LoVo (cell line): ENCODE measurements around the gene RCBTB2.

ENCODE experiments used
- DNase-seq: peaks from one replicate; pipeline ENCODE4 v3.0.0-alpha.2; 2016; ENCODE audit warnings: low spot score

RCBTB2 gene

DNA sequence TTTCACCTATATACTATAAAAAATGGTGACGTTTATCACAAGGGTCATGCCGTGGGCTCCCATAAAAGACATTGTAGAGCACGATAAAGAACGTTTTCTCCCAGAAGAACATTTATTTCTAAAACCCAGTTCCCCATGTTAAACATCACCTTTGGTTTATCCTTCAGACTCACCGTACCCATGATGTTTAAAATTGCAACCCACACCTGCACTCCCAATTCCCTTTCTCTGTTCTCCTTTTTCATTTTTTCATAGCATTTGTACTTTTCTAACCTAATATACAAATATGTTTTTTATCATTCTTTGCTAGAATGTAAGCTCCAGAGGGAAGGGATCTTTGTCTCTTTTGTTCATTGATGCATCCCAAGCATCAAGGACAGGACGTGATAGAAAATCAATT, 2.0 kb downstream of the RCBTB2 start:
- DNase-seq, result no peak

DNA sequence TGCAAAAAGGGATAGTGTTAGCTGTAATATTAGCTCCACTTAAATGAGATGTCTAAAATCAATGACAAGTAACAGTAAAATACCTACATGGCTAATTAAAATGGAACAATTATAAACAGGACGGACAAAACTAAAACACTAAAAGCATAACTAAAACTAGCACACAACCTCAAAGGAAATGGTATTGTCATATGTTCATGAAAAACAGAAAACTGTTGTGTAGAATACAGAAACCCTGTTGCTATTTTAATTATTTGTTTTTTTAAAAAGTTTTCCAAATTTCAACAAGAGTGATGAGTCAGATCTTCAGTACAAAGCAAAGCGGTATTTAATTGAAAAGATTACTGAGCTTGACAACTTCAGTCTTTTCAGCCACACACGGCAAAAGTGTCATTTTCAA, 4.2 kb downstream of the RCBTB2 start:
- DNase-seq, result no peak

DNA sequence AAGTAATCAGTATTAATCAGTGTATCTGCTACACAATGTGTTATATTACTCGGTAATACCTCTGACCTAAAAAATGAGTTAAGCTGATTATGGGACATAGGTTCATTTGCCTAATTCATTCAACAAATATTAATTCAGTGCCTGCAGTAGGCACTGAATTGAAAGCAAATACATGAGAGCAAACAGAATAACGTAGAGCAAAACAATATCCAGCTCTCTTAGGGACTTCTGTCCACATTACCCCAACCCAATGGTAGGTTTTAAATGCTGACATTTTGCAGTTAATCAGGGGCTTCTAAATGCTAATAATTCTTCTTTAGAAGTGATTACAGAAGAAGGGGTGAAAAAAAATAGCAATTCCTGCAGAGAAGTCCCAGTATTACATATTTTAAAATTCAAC, 4.9 kb downstream of the RCBTB2 start:
- no peak for DNase-seq

DNA sequence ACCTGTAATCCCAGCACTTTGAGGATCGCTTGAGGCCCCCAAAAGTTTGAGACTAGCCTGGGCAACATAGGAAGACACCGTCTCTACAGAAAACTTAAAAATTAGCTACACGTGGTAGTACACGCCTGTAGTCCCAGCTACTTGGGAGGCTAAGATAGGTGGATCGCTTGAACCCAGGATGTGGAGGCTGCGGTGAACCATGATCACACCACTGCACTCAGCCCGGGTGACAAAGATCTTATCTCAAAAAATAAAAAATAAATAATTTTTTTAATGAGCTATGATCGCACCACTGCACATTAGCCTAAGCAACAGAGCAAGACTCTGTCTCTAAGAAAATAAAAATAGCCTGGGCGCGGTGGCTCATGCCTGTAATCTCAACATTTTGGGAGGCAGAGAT, 6.6 kb downstream of the RCBTB2 start:
- DNase-seq, result no peak

DNA sequence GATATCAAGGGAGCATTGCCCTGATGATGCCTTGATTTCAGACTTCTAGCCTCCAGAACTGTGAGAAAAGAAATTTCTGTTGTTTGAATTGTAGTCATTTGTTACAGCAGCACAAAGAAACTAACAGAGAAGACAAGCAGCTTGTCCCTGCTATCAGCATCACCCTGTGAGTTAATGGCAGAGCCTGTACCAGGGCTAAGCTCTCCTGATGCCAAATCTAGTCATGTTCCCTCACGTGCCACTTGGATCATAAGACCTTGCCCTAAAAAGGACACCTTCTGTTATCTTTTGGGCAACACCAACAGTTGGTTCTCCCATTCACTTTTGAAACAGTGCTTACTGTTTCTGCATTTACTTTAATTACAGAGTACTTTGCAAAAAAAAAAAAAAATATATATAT, 14.8 kb downstream of the RCBTB2 start:
- no peak for DNase-seq

DNA sequence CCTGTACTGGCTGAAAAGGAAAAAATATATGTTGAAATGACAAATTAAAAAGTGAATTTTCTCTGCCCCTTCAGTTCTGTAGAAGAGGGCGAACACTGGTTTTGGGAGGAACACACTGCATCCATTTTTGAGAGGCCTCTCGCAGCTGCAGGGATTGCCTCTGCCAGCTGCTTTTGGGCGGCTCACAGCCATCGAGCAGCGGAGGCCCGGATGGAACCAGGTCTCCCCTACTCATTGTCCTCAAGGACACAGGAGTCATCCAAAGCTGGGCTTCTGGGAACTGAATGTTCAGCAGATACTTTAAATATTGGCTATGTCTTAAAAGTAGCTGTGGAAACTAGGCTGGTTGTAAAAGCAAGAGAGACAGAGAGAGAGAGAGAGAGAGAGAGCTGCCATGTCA, 17.1 kb downstream of the RCBTB2 start:
- DNase-seq, result no peak

DNA sequence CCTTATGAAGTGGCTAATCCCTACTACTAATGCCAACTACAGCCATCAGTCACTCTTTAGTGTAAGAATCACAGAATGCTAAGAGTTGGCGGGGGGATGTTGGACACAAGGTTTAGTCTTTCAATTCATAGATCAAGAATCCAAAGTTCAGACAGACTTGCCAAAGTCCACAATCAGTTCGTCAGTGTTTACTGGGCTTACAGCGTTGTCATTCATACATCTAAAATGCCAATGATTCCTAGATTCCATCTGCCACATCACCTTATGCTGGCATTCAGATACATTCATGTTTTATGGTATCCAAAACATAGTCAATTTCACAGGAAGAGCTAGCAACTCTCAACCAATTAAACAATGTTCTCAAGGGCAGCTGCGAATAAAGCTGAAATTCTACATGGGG, 18.1 kb downstream of the RCBTB2 start:
- DNase-seq, result no peak

DNA sequence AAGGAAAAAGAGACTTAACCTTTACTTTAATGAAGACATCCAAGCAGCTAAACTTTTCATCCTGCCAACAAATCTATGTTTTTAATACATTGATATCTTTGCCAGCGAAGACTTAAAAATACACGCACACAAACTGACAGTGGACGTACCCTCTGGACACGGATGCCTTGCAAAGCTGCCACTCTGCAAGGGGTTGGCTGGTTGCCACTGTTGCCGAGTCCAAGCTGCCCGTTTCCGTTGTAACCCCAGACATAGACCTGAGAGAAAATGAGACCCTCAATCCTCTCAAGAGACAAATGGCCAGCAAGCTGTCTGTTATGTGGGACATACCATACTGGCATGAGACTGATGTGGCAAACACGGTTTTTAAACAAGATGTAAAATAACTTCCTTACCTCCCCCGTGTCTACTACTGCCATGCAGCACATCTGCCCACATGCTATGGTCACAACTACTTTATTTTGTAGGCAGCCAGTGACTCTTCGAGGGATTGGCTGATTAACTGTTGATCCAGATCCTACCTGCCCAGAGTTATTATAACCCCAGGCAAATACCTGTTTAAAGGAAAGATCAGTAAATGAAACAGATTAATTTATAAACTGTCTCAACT, 21.2 kb downstream of the RCBTB2 start:
- no peak for DNase-seq

DNA sequence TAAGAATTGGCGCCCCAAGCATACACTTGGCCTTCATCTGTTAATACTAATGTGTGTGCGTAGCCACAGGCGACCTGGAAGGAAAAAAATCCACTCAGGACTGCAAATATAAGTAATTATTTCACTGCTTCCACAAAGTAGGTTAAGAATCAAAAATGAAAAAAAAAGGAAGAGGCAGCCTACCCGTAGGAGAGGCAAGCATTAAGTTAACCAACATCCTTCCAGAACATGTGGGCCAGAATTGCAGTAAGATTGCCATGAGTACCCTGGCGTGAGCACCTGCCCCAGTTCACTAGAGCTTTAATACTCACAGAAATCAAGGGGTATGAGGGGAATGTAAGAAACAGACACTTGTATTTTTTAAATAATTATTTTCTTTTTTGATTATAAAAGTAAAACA, 22.2 kb downstream of the RCBTB2 start:
- DNase-seq, result no peak

DNA sequence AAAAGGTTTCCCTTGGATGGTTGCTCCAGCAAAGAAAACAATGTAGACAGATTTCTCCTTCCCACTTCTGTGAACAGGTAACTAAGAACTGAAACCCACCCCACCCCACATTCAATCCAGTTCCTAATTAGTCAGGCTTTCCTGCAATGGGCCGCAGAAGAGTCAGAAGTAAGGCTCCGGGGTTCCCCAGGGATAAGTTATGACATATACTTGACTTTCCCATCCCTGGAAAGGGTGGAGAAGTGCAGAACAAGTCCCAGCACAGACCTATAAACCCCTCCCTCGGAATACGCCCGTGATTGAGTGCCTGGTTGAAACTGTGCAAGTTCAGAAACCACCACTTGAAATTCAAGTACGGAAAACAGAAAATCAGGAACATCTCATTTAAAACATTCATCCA, 24.9 kb downstream of the RCBTB2 start:
- no peak for DNase-seq

DNA sequence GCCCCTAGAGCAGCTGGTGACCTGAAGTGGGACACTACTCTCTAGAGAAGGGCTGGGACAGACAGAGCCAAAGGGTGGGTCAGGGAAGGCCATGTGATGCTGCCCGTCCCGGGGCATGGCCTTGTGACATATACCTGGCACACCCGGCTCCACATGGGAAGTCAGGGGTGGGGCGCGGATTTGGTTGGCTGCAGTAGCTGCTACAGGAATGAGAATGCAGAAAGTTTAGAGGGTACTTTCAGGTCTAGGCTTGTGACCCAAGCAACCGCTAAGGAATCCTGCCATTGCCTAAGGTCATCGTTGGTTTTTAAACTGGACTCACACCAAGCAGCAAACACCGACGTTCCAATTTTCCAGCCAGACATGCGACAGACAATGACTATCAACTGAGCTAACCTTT, 25.9 kb downstream of the RCBTB2 start:
- DNase-seq, result no peak

DNA sequence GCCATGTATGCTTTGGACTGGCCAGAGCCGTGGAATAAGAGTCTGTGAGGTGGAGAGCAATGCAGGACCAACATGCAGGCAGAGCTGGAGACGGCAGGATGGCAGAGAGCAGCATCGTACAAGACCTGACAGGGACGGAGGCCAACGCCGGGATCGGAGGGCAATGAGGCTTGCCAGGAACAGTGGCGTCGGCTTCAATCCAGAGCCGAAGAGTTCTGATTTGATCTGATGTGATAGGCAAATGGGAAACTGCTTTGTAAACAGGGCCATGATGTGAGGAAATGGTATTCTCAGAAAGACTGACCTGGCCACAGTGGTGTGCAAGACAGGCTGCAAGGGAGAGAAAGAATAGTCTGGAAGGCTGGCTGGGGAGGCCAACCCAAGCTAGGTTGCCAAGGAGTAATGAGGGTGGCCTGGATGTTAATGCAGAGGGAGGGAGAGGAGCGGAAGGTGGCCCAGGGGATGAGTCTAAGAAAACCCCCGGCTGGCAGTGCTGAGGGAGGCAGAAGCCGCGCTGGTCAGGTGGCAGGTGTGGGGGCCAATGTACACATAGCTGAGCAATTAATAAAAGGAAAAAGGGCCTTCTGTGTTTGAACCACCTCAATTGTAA, 26.7 kb downstream of the RCBTB2 start:
- no peak for DNase-seq

DNA sequence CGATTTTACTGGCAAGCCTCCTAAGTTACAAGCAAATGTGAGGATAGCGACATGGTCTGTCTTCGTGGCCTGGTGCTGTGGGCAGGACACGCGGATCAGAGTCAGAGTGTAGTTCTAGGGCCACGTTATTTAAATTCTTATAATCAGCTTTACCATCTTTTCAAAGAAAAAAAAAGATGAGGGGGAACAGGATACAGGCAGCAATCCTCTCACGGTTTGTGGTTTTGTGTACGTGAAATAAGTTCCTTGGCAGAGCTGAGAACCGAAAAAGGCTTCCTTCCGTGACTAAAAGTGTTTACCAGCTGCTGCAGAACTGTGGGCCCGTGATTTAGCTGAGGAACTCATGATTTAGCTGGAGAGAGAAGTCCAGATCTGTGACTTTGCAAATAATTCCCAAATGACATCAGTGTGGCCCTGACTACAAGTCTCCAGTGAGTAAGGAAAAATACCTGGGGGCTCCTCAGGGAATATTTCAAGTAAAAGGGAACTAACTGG, 27.2 kb downstream of the RCBTB2 start:
- no peak for DNase-seq

DNA sequence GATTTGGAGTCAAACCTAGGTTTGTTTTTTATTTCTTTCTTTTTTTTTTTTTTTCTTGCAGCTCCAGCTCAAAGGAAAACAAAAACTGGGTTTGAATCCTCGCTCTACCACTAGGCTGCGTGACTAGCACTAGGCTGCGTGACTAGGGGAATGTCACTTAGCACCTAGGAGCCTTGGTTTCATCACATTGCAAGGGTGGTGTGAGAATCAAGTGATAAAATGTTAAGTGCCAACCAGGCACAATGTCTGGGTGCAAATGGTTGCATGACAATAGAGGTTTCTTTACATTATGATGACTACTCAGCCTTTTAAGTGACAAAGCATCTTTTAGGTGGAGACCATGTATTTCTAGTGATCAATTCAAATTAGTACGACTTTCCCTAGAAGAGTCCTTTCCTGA, 27.9 kb downstream of the RCBTB2 start:
- no peak for DNase-seq

DNA sequence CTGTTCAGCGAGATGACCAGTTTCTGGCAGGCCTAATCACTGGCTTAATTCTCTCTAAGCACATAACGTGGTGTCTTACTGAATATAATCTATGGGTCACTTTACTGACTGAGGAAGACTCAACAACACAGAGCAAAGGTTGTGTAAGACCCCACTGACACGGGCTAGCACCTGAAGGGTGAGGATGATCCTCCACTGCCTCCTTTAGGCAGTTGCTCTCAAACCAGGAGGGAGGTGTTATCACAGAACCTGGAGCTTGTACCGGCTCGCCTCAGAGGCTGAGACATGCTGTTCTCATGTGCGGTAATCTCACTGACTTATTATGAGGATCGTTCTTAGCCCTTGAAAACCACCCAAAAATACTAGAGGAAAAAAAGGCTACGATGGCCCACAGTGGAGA, 28.3 kb downstream of the RCBTB2 start:
- no peak for DNase-seq

DNA sequence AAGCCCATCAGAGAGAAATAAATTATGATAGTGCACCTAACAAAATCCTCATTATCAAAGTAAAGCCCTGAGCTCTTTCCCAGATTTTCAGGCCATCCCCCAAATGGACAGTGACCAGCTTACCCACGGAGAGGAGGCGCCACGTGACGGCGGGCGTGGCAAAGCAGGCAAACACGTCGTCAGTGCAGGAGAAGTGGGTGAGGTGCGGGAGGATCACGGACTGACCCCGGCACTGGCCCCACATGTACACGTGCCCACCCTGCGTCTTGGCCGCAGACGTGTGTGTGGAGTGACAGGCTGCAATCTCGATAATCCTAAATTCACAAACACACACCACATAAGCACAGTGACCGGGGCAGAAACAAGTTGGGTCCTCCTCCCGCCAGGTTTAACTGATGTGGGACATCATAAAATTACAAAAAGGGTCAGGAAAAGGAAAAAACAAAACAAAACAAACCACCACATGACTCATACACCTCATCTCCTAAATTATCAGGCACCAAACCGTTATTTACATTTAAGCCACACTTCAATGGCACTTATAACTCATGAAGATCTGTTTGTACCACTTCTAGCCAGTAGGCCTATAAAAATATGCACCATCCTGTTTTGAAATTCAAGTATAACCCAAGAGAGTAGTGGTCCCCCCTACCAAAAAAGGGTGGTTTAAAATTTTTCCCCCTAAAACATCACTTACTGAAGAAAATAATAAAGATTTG, 30.1 kb downstream of the RCBTB2 start:
- no peak for DNase-seq

DNA sequence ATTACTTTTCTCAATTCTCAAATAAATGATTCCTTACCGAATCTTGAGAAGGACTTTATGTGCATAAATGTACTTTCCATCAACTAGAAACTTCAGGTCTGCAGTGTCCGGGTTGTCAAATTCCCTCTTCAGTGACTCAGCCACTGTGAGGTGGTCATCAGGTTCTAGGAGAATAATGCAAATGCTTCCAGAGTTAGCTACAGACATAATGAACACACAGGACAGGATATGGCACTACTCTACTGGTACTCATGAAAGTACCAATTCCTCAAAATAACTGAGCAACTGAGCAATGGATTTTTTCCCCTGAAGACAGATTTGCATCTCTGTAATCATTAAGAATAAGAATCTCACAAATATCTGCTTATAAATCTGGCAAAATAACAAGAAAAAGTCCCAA, 31.2 kb downstream of the RCBTB2 start:
- no peak for DNase-seq

DNA sequence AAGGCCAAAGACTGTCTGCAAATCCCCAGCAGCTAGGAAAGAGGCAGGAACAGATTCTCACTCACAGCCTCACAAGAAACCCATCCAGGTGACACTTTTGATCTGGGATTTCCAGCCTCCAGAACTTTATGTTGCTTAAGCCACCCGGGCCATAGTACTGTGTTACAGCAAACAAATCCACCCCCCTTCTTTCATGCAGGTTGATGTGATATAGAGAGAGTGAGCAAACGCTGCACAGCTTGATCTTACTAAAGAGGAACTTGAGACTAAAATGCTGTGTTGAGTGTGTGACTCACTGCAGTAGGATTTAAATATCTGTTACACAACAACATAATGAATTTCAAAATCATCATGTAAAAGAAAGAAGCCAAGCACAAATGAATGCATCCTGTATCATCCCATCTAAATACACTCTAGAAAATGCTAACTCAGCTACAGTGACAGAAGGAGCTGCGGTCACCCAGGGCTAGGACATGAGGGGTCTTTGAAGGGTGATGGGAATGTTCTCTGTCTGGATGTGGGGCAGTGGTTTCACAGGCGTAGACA, 32.2 kb downstream of the RCBTB2 start:
- no peak for DNase-seq

DNA sequence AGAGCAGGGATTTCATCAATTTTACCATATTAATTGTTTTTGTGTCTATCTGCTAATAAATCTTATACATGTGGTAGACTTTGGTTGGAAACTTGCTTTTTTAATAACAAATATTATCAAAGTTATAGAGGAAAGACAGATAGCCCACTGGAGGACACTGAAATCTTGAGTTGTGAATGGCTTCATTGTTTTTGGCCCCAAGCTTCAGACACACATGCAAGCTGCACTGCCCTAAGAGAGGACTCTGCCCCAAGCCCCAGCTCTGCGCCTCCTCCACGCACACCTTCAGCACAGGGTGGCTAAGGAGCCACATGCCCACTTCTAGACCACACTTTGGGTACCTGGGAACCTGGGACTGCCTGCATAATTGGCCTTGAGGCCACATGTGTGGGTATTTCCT, 35.2 kb downstream of the RCBTB2 start:
- no peak for DNase-seq

DNA sequence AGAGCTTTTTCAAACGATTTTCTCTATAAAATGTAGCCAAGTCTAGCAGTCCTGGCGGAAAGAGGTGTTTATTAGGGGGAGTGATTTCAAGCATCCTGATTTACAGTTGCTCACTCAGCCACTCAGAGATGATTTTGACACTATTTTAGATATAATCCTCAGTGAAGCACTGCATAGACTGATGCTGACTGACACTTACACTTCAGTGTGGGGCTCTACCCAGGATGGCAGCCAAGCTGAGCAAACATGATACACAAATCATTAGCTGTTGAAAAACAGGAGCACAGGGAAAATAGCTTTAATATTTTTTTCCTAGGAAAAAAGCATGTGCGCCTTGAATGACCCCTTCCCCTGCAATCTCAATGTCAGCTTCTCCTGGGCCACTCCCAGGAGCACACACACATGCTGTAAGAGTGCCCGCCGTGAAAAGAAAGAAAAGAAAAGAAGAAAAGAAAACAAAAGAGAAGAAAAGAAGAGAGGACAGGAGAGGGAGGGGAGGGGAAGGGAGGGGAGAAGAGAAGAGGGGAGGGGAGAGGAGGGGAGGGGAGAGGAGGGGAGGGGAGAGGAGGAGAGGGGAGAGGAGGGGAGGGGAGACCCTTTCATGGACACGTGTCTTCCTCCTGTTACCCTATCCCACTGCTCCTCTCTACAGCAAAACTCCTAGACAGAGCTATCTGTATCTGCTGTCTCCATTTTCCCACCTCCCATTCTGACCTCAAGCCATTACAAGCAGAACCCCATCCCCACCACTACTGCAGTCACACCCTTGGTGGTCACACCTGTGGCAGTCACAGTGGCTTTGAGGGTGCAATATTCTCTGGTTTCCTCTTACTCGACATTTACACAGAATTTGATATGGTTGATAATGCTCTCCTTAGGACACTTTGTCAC, 36.4 kb downstream of the RCBTB2 start:
- DNase-seq, result no peak

DNA sequence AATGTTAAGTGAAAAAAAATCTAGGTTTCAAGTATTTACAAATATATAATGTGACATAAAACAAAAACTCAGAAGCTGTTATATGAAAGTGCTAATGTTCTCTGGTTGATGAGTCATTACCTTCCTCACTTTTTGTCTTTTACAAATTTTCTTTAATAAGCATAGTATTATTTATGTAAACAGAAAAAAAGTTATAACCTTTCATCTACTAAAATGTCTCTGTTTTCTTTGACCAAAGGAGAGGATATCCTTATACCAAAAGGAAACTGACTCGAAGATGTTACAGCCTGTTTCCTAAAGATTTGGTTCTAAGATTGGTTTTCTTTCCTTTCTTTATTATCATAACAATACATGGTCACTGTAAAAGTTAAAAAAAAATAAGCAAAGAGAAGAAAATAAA, 38.0 kb downstream of the RCBTB2 start:
- DNase-seq, result no peak

DNA sequence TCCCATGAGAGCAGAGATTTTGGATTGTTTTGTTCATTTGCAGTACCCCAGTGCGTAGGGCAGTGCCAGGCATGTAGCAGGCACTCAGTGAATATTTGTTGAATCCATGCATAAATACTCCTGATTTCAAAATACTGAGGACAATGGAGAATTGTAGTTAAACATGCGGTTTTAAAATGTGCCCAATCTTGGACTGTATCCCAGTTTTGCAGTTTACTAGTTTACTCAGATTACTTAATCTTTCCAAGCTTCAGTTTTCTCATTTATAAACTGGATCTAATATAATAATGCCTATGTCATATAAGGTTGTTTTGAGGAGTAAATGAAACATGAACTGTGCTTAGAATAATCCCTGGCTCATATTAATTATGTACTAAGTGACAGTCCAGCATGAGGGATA, 39.0 kb downstream of the RCBTB2 start:
- peak; percentile 10 for DNase-seq
